GM10266 (cell line): ENCODE results near the gene ITPKC.

ENCODE experiments used
- DNase-seq: peaks from one replicate; pipeline ENCODE4 v3.0.0; 2012; ENCODE audit errors: extremely low spot score
- CTCF ChIP-seq: IDR thresholded peaks from 2 replicates; pipeline ENCODE4 v1.5.1; 2012; ENCODE audit warnings: mild to moderate bottlenecking, low read depth; ENCODE audit not compliant: control insufficient read depth, insufficient read depth; ENCODE audit errors: missing control alignments

The ITPKC gene

DNA sequence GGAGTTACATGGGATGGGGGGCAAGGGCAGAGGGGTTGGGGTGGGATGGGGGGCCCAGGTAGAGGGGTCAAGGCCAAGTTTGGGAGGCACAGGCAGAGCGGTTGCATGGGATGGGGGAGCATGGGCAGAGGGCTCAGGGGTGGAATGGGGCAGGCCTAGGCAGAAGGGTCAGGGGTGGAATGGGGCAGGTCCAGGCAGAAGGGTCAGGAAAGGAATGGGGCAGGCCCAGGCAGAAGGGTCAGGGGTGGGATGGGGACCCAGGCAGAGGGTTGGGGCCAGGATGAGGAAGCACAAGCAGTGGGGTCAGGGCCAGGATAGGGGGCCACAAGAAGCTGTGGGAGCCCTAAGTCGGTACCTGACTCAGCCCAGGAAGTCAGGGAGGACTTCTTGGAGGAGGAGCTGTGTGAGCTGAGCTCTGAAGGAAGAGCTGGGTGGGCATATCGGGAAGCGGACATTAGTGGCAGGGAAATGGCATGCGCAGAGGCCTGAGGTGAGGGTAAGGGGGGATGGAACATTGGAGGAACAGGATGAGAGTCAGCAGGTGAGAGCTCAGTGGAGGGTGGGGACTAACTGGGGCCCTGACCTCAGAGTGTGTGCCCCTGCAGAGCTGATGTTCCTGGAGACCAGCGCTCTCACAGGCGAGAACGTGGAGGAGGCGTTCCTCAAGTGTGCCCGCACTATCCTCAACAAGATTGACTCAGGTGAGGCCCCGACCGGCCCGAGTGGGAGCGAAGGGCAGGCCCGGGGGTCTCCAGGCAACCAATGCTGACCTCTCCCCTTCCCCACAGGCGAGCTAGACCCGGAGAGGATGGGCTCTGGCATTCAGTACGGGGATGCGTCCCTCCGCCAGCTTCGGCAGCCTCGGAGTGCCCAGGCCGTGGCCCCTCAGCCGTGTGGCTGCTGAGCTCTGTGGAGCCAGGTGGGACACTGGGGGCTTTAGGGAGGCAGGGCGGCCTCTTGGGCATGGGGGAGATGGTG is 69.4 kb downstream of the ITPKC start:
- no peak for DNase-seq
- no peak for TF ChIP-seq CTCF
